Measurements from ENCODE around the gene MPV17L2.

DNA sequence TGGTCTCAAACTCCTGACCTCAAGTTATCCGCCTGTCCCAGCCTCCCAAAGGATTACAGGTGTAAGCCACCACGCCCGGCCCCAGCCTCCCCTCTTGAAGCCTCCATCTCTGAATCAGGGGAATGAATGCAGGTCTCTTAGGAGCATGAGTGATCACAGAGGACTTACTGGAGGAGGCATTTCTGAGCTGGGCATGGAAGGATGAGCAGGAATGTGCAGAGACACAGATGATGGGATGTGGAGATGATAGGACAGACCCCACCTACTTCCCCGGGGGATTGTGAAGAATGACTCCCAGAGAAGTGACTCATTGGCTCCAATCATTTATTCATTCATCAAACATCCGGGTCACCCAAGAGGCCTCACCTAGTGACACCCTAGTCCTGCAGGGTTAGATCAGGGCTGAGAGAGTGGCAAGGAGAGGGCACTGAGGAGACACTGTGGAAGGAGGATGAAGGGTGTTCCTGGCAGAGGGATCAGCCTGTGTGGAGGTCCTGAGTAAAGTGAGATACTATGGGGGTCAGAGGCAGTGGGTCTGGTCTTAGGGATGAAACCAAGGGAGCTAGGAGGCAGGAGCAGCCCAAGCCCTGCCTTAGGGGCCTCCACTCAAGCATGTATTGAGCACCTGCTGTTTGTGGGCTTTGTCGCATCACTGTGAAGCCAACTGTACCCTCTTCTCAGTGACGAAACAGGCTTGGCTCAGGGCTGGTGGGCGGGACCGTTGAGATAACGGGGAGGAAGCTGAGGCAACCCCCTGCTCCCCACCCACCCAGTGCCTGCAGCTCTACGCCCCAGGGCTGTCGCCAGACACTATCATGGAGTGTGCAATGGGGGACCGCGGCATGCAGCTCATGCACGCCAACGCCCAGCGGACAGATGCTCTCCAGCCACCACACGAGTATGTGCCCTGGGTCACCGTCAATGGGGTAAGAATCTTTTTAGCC lies 16.4 kb upstream of the MPV17L2 start:
- TF ChIP-seq EZH2 (IDR thresholded peaks at IDR 0.05; ENCODE audit: borderline replicate concordance) (no peak), EZH2phosphoT487 (IDR thresholded peaks at IDR 0.05; ENCODE audit: low read depth, severe bottlenecking, unreplicated experiment) (no peak)
- TF ChIP-seq, protein P1, sequence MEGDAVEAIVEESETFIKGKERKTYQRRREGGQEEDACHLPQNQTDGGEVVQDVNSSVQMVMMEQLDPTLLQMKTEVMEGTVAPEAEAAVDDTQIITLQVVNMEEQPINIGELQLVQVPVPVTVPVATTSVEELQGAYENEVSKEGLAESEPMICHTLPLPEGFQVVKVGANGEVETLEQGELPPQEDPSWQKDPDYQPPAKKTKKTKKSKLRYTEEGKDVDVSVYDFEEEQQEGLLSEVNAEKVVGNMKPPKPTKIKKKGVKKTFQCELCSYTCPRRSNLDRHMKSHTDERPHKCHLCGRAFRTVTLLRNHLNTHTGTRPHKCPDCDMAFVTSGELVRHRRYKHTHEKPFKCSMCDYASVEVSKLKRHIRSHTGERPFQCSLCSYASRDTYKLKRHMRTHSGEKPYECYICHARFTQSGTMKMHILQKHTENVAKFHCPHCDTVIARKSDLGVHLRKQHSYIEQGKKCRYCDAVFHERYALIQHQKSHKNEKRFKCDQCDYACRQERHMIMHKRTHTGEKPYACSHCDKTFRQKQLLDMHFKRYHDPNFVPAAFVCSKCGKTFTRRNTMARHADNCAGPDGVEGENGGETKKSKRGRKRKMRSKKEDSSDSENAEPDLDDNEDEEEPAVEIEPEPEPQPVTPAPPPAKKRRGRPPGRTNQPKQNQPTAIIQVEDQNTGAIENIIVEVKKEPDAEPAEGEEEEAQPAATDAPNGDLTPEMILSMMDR (IDR thresholded peaks at IDR 0.05; ENCODE audit: poor library complexity) = no peak
